ENCODE results near the gene ACTL7B. TPM values are rescaled to one million over a fixed set of nuclear protein-coding genes. Genes with fewer than 3 reads are reported as not detected.

Gene ACTL7B
- total and polyA plus RNA-seq, 4 donors = not detected

Other genes starting within 250 kb of the ACTL7B start
- not detected for gene ACTL7A, start 6.3 kb upstream of the ACTL7B start, total RNA-seq
- gene ACTL7A, start 6.3 kb upstream of the ACTL7B start, polyA plus RNA-seq = not detected
- 10 to 100 TPM; 13.9 to 19.5 TPM for gene ELP1, start 78.1 kb upstream of the ACTL7B start, total RNA-seq
- 10 to 100 TPM in 1 of 2 donors, 1 to 10 TPM in 1; 4.3 to 20.0 TPM for gene ELP1, start 78.1 kb upstream of the ACTL7B start, polyA plus RNA-seq
- 10 to 100 TPM in 1 of 2 donors, 1 to 10 TPM in 1; 8.3 to 11.1 TPM for gene ABITRAM, start 78.4 kb upstream of the ACTL7B start, total RNA-seq
- gene ABITRAM, start 78.4 kb upstream of the ACTL7B start, polyA plus RNA-seq = 10 to 100 TPM in 1 of 2 donors, 1 to 10 TPM in 1; 8.9 to 20.4 TPM
- gene CTNNAL1, start 157.5 kb upstream of the ACTL7B start, total RNA-seq = 10 to 100 TPM; 41.5 to 44.2 TPM
- 10 to 100 TPM; 59.1 to 72.4 TPM for gene CTNNAL1, start 157.5 kb upstream of the ACTL7B start, polyA plus RNA-seq